Activated CD4-positive, alpha-beta T cell treated with anti-CD3 and anti-CD28 coated beads, Interleukin-2, amount 10 ng/mL, durations not matched to agents 24 days and 14 days (primary cell): ENCODE measurements around the gene TPRA1. TPM values are rescaled to one million over a fixed set of nuclear protein-coding genes. Genes with fewer than 3 reads are reported as not detected.

ENCODE experiments used
- DNase-seq: peaks from one replicate; pipeline ENCODE4 v3.0.0; 2022
- H3K27ac Mint-ChIP-seq: one replicate; pipeline ENCODE4 v1.8.0; 2022; ENCODE audit warnings: mild to moderate bottlenecking, mixed read lengths
- H3K27me3 Mint-ChIP-seq: one replicate; pipeline ENCODE4 v1.8.0; 2022; ENCODE audit warnings: mixed read lengths
- H3K36me3 Mint-ChIP-seq: one replicate; pipeline ENCODE4 v1.8.0; 2022; ENCODE audit warnings: low read depth, mild to moderate bottlenecking, mixed read lengths
- H3K4me1 Mint-ChIP-seq: one replicate; pipeline ENCODE4 v1.8.0; 2021; ENCODE audit warnings: mixed read lengths
- H3K4me3 Mint-ChIP-seq: one replicate; pipeline ENCODE4 v1.8.0; 2022; ENCODE audit warnings: mild to moderate bottlenecking, moderate library complexity, mixed read lengths
- H3K9me3 Mint-ChIP-seq: one replicate; pipeline ENCODE4 v1.8.0; 2021; ENCODE audit warnings: mixed read lengths
- intact Hi-C: fragments of 100-400 bp; cut with micrococcal nuclease; formaldehyde crosslinking; loops from one replicate; pipeline ENCODE4 v1.15.1; 2023
- total RNA-seq: library from RNA; stranded (reverse); gene quantifications from 2 replicates; pipeline ENCODE4 v1.2.3, GENCODE V29; 2022

Gene TPRA1
- total RNA-seq, 1 donor from 2014 or later, result 32.9 TPM

GRCh38 chr3:127525373-127525772, 65.2 kb downstream of the TPRA1 start:
- Mint-ChIP-seq H3K4me1 (no peaks in the 10 kb centered on the region), H3K27me3 (peaks cover 4% of the 10 kb centered on the region), H3K9me3 (no peaks in the 10 kb centered on the region), H3K4me3 (no peak overlapping the region), H3K27ac (no peak overlapping the region), H3K36me3 (no peaks in the 10 kb centered on the region)
- no peak for DNase-seq
- intact Hi-C loops, result no loop called here

GRCh38 chr3:127524296-127524896, 66.1 kb downstream of the TPRA1 start:
- no peaks in the 10 kb centered on the region for H3K4me1 Mint-ChIP-seq
- intact Hi-C loops, result no loop called here

More at GRCh38 chr3:127524296-127524896, 66.1 kb downstream of the TPRA1 start:
- no peak for DNase-seq
- no peaks in the 10 kb centered on the region for H3K9me3 Mint-ChIP-seq
- peaks cover 4% of the 10 kb centered on the region for H3K27me3 Mint-ChIP-seq
- H3K27ac Mint-ChIP-seq, result no peak overlapping the region
- H3K36me3 Mint-ChIP-seq, result no peaks in the 10 kb centered on the region
- no peak overlapping the region for H3K4me3 Mint-ChIP-seq

Other genes with a start within 250 kb of the TPRA1 start
- gene MCM2, start 7.7 kb upstream of the TPRA1 start, total RNA-seq, result 229 and 237 TPM in 2 replicates
- 9.2 and 9.8 TPM in 2 replicates for gene PODXL2, start 38.5 kb upstream of the TPRA1 start, total RNA-seq
- 6.9 and 8.0 TPM in 2 replicates for gene ABTB1, start 82.2 kb upstream of the TPRA1 start, total RNA-seq
- gene MGLL, start 231.8 kb upstream of the TPRA1 start, total RNA-seq, result 2.3 and 3.6 TPM in 2 replicates